Keratinocyte (primary cell): Measurements from ENCODE around the gene RFX7.

Experiments
- CTCF ChIP-seq, 3 experiments: IDR thresholded peaks in 1 of 3; conservative IDR thresholded peaks in 1 of 3; optimal IDR thresholded peaks in 1 of 3; 2 replicates in 2 of 3; 3 replicates in 1 of 3; pipeline versions ENCODE3 to v1.5.1; 2011; ENCODE audit warnings: low read length in 3 of 3, mild to moderate bottlenecking in 3 of 3, moderate library complexity in 2 of 3, control low read depth in 1 of 3, inconsistent platforms in 1 of 3; ENCODE audit not compliant: insufficient read depth in 2 of 3; ENCODE audit errors: extremely low read depth in 1 of 3
- EZH2 ChIP-seq: IDR thresholded peaks from one replicate; pipeline ENCODE4 v1.6.1; 2012; ENCODE audit warnings: inconsistent platforms, mild to moderate bottlenecking, low read length, moderate library complexity

GRCh38 chr15:56252386-56252785 is 8.7 kb upstream of the RFX7 start:
- TF ChIP-seq CTCF (optimal IDR thresholded peaks at IDR 0.05 in 1 of 3, IDR thresholded peaks at IDR 0.05 in 1 of 3, conservative IDR thresholded peaks at IDR 0.05 in 1 of 3; ENCODE audit: extremely low read depth in 1 of 3, insufficient read depth in 2 of 3, low read length in 3 of 3) (no peak), EZH2 (no peak)
